Stimulated activated CD4-positive, alpha-beta T cell treated with anti-CD3 and anti-CD28 coated beads, Interleukin-12 subunit alpha, Interleukin-12 subunit beta, amount 100 ng/mL, for 4 hours (primary cell): ENCODE measurements around the gene RAPGEF6.
"Not testable (repeated sequence)": the region's sequence is repeated elsewhere in the genome, so short reads cannot be mapped to it uniquely, and the experiment has no call there.

ENCODE experiments used
- DNase-seq: peaks from one replicate; pipeline ENCODE4 v3.0.0-alpha.2; 2020

RAPGEF6 gene

DNA sequence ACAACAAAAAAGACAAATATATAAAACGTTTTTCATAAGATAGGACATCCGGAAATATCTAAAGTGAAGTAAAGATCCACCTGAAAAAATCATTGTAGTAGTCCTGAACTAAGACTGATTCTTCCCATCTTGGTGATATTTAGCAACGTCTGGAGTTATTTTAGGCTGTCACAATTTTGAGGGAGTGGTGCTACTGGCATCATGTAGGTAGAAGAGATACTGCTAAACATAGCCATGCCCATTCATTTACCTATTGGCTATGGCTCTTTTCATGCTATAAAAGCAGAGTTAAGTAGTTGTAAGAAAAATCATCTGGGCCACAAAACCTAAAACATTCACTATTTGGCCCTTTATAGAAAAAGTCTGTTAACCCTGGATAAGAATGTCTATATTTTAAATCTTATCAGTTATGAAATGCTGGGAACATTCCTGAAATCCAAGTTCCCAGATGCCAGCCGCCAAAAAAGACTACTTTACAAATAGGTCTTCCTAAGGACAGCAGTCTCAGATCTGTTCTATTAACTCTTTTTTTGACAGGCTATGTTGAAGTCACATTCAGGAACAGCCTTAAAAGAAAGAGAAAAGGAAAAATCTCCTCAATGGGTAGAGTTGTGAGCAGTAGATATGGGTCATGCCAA, 27.0 kb downstream of the RAPGEF6 start:
- no peak for DNase-seq

DNA sequence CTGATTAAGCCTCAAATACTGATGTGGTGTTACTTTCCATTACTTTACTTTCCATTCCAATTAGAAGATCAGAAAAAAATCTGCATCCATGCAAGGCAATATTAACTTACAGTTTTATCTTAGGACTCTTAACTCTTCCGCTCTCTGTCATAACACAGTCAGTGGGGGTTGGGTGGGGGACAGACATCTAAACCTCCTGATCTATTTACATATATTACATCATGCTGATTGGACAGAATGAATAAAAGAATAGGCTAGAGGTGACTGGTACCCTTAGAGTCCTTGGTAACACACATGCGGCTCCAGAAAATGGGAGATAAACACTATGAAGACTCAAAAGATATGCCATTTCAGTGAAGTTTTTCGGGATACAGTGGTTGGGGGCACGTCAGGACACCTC, 27.6 kb downstream of the RAPGEF6 start:
- no peak for DNase-seq

DNA sequence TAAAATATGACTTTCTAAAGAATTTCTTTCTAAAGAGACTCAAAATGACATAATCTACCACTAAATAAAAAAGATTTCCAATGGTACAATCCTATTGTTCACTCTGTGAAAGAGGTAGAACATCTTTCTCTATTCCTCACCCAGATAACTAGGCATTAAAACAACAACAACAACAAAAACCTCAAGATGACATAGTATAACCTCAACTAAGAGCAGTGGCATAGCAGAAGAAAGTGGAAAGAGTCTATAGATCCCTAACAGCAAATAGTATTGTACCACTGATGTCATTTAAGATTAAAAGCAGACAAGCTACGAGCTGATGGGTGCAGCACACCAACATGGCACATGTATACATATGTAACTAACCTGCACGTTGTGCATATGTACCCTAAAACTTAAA, 29.9 kb downstream of the RAPGEF6 start:
- DNase-seq, result no peak

DNA sequence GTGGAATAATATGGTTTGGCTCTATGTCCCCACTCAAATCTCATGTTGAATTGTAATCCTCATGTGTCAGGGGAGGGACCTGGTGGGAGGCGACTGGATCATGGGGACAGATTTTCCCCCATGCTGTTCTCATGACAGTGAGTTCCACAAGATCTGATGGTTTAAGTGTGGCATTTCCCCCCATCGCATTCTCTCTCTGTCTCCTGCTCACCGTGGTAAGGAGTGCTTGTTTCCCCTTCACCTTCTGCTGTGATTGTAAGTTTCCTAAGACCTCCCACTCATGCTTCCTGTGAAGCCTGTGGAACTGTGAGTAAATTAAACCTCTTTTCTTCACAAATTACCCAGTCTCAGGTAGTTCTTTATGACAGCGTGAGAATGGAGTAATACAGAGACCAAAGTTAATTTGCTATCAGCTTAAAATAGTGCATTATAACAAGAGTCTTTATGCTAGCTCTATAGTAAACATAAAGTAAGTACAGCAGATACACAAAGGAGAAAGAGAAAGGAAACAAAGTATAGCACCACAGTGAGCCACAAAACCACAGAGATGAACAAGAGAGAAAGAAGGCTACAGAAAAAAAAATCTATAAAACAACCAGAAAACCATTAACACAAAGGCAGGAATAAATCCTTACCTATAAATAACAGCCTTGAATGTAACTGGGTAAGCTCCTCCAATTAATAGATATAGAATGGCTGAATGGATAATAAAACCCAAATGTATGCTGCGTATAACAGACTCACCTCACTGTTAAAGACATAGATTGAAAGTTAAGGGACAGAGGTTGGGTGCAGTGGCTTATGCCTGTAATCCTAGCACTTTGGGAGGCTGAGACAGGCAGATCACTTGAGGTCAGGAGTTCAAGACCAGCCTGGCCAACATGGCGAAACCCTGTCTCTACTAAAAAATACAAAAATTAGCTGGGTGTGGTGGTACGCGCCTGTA, 39.7 kb downstream of the RAPGEF6 start:
- no peak for DNase-seq

DNA sequence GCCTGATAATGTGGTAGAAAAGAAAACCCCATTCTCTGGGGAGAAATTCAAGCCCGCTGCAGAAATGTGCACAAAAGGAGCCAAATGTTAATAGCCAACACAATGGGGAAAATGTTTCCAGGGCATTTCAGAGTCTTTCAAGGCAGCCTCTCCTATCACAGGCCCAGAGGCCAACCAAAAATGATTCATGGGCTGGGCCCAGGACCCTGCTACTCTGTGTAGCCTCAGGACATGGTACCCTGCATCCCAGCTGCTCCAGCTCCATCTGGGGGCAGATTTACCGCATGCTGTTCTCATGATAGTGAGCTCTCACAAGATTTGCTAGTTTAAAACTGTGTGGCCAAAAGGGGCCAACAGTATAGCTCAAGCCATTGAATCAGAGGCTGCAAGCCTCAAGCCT, 41.1 kb downstream of the RAPGEF6 start:
- no peak for DNase-seq

DNA sequence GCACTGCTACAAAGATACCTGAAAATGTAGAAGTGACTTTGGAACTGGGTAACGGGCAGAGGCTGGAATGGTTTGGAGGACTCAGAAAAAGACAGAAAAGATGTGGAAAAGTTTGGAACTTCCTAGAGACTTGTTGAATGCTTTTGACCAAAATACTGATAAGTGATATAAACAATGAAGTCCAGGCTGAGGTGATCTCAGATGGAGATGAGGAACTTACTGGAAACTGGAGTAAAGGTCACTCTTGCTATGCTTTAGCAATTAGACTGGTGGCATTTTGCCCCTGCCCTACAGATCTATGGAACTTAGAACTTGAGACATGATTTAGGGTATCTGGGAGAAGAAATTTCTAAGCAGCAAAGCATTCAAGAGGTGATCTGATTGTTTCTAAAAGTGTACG, 41.6 kb downstream of the RAPGEF6 start:
- DNase-seq, result not testable (repeated sequence)

DNA sequence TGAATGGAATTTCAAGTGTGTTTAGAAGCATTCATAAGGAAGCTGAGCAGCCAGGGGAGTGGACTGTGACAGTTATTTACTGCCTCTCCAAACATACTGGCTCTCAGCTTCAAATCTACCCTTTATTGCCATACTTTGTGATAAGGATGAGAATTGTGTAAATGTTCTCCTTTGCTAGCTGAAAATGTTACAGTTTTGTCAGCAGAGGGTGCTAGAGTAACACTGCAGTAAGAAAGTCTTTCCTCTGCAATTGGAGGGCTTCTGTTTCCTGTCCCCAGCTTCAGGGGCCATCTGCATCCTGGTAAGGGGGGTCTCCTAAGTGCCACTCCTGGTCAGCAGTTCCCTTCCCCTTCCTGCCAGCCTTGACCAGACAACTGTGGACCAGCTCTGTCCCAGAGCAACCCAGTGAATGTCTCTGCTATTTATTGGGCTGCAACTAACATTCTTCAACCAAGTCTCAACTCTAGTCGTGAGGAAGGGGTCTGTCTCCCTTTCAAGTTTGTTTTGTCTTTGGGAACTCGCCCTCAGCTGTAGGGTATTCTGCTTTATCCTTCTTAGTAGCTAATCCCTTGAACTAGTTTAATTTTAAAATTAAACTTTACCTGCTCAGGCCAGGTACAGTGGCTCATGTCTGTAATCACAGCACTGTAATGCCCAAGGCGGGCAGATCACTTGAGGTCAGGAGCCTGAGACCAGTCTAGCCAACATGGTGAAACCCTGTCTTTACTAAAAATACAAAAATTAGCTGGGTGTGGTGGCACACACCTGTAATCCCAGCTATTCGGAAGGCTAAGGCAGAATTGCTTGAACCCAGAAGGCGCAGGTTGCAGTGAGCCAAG, 45.3 kb downstream of the RAPGEF6 start:
- DNase-seq, result no peak

DNA sequence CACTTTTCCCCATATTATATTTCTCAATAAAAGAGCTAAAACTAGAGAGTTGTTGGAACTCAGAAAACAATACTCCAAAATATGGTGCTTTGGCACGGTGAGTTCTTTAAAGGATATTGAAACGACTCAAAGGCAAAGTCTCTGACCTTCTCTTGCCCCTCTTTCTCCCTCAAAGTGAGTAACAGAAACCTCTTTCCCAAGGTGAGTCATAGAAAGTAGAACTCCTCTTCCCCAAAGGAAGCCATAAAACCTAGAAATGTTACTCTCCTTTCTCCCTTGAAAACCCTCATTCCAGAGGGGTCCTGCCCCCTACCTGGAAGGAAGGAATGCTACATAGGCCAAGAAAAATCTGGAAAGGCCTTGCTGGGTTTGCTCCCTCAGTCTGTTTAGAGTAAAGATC, 47.5 kb downstream of the RAPGEF6 start:
- no peak for DNase-seq

DNA sequence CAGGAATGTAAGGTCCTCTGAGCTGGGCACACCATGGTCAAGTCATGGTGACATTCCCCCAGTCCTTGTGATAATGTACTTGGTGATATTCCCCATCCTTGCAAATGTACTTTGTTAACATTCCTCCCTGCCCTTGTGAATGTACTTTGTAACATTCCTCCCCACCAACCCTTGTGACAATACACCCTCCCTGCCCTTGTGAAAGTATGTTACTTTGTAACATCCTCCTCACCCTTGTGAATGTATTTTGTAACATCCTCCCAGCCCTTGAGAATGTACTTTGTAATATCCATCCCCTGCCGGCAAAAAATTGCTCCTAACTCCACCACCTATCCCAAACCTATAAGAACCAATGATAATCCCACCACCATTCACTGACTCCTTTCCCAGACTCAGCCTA, 53.3 kb downstream of the RAPGEF6 start:
- DNase-seq, result no peak

DNA sequence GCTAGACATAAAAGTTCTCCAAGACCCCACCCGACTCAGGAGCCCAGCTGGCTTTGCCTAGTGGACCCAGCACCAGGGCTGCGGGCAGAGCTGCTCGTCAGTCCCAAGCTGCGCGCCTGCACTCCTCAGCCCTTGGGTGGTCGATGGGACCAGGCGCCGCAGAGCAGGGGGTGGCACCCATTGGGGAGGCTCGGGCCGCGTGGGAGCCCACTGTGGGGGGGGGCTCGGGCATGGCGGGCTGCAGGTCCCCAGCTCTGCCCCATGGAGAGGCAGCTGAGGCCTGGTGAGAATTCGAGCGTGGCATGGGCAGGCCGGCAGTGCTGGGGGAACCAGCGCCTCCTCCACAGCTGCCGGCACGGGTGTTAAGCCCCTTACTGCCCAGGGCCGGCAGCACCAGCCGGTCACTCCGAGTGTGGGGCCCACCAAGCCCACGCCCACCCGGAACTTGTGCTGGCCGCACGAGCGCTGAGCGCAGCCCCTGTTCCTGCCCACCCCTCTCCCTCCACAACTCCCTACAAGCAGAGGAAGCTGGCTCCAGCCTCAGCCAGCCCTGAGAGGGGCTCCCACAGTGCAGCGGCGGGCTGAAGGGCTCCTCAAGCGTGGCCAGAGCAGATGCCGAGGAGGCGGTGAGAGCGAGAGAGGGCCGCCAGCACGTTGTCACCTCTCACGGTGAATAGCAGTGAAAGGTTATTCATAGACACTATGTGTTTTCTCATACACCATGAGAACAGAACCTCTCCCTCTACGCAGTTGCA, 54.9 kb downstream of the RAPGEF6 start:
- no peak for DNase-seq

DNA sequence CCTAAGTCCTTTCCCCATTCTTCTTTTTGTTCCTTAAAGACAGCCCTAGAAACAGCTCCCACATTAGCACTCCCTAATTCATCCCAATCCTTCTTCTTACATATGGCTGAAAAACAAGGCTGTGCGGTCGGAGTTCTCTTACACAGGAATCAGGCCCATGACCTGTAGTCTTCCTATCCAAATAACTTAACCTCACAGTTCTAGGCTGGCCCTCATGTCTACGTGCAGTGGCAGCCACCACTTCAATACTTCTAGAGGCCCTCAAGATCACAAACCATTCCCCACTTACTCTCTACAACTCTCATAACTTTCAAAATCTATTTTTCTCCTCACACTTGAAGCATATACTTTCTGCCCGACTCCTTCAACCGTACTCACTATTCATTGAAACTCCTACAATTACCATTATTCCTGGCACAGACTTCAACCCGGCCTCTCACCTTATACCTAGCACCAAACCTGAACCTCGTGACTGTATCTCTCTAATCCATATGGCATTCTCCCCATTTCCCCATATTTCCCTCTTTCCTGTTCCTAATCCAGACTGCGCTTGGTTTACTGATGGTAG, 59.3 kb downstream of the RAPGEF6 start:
- DNase-seq, result no peak

DNA sequence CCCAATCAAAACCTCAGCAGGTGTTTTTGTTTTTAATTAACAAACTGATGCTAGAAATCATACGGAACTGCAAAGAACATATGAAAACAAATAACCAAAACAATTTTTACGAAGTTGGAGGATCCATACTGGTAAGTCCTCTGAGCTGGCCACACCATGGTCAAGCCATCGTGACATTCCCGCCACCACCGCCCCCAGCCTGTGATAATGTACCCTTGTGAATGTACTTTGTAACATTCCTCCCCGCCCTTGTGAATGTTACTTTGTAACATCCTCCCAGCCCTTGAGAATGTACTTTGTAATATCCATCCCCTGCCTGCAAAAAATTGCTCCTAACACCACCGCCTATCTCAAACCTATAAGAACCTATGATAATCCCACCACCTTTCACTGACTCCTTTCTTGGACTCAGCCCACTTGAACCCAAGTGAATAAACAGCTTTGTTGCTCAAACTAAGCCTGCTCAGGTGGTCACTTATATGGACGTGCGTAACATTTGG, 63.3 kb downstream of the RAPGEF6 start:
- DNase-seq, result no peak

DNA sequence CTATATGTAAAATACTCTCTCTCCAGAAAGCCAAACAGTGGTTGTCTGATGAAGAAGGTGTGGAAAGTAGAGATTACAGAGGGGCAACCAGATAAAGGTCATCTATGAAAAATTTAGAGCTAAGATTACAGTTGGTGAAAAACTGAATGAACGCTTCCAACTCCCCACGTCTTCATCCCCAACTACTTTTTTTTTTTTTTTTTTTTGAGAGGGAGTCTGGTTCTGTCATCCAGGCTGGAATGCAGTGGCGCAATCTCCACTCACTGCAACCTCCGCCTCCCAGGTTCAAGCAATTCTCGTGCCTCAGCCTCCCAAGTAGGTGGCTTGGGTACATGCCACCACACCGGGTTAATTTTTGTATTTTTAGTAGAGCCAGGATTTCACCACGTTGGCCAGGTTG, 64.3 kb downstream of the RAPGEF6 start:
- DNase-seq, result no peak

DNA sequence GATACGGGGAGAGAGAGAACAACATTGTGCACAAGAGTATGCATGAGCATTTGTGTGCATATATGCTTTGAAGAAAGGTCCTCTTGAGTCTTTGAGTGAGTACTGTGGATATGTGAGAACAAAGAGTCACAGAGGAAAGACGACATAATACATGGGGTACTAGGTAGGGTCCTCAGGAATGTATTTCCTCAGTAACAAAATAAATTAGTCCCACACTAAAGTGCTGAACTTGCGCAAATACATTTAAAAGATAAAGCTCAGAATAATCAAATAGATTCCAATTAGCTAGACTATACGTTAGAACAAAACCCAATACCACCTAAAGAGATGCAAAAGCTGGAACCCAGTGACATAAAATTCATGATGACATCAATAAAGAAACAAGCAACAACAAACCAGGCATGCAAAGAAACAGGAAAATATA, 70.8 kb downstream of the RAPGEF6 start:
- DNase-seq, result no peak

DNA sequence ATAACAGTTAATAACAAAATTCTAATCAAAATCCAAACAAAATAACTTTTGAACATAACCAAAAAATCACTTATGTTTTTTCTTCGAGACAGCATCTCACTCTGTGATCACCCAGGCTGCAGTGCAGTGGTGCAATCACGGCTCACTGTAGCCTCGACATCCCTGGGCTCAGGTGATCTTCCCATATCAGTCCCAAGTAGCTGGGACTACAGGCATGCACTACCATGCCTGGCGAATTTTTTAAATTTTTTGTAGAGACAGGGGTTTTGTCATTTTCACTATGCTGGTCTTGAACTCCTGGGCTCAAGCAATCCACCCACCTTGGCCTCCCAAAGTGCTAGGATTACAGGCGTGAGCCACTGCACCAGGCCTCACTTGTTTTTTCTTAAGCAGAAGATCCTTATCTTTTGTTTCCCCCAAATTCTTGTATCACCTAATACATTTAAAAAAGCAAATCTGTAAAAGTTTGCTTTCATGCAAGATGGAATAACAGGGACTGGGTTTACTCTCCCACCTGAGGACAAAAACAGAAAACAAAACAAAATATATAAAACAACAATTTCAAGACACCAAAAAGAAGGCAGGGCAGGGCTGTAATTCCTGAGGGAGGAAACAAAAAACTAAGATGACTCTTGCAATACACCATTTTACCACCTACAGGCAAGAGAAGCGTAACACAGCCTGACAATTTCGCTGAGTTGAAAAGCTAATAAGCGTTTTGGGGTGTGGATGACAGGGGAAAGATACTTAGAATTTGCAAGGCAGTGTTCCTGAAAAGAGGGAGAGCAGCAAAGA, 71.4 kb downstream of the RAPGEF6 start:
- no peak for DNase-seq

DNA sequence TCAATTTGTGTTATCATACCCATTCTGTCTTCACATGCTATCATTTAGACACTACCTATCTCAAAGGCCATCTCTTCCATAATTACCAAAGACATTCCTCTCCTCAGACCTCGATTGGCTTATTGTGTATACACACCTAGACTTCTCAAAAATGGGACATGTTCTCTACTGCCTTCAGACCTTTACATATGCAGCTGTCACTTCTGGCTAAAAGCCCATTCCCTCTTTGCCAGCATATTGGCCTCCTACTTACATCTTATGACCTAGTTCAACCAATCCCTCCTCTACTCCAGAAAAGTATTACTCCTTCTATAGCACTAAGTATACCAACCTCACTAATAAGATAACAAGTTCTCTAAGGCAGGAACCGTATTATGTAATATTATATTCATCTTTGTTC, 84.4 kb downstream of the RAPGEF6 start:
- no peak for DNase-seq

DNA sequence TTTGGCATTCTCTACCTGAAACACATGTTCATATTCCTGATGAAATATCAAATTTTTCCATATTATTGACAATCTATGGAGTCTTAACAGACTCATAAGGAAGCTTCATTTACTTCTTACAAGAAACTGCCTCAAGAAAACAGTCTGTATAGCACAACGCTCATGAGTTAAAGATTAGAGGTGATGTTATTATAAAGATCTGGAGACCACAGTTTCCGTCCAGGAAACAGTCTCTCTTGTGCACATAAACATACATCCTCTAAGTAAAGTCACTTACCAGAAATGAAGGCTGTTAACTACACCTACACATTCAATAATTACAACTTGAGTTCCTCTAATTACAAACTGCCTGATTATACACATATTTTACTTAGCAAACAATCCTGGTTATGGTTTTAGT, 86.9 kb downstream of the RAPGEF6 start:
- DNase-seq, result no peak

DNA sequence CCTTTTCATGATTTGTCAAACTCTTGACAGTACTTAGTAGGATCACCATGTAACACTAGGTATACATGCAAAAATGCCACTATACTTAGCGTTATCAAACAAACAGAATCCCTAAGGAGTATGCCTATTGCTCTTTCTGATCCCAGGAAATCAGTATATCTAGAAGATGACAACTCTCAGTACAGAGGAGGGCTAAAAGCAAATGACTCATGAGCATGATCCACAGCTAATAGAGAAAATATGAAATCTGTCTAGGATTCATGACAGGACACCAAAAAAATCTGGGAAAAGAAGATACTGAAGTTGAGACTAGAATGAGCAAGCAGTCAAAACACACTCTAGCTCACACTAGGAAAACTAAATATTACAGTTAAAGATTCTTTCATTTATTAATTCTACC, 89.2 kb downstream of the RAPGEF6 start:
- no peak for DNase-seq

DNA sequence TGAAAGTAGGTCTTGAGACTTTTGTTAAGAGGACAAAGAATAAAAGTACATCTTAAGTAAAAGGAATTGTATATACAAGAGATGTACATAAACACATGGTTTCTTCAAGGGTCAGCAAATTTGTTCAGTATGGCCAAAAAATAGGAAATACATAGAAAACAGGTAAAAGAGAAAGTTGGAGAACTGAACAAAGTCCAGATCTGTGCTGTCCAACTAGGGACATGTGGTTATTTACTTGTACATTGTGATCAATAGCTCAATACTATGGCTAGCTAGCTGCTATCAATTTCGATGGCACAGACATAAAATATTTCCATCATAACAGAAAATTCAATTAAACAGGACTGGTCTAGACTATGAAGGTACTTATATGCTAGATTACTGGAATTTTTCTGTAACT, 92.3 kb downstream of the RAPGEF6 start:
- DNase-seq, result no peak

DNA sequence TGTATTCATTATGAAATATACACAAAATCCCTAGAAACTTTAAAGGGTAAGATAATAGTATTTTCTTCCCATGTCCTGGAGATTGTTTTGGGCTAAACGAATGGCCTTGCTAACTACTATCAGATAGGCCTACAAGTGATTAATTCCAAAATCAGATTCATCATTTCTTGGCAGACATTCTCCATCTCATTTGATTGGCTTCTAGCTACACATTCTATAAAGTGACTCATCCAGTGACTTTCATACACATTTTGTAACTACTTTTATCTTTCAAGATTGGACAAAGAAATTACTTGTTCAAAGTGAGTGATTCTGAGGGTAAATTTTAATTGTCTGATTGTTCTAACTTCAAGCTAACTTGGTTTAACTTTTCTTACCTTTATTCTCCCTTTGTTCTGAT, 93.3 kb downstream of the RAPGEF6 start:
- no peak for DNase-seq

DNA sequence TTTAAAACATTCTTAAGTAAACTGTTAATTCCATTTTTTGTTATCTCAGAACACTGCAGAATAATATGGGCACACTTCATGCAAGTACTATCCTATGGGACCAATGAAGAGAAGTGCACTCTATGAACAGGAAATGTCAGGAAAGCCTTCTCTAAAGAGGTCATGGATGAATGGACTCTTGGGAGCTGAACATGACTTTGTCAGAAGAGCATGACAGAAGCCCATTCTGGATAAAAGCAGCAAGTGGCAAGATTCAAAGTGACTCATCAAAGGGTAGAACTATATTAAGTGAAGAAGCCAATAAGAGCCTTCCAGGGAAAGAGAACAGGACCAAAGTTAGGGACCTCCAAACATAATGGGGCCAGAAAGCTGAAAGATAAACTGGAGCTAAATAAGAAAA, 94.0 kb downstream of the RAPGEF6 start:
- no peak for DNase-seq
